Measurements from ENCODE around the gene MAGI1.

The MAGI1 gene

DNA sequence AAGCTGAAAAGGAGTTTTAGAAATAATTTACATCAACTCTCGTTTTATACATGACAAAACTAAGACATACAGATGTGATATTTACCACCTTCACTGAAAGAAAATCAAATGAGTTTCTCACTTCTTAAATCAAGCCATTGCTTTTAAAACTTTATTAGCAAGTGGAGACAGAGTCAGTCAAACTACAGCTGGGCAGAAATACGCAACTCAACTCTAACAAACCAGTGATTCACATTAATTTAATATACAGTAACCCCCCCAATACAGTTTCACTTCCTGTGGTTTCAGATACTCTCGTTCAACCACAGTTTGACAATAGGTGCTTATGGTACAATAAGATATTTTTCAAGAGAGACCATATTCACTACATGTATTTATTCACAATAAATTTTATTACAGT is 477.1 kb downstream of the MAGI1 start:
- CTCF ChIA-PET: interaction anchor here (1.2 to 1.6 kb wide), 5 partner anchors 8 to 112 kb away, joined by 3 to 5 read pairs (median 3); no protein-coding TSS in a partner anchor
- TF ChIP-seq, protein P1, sequence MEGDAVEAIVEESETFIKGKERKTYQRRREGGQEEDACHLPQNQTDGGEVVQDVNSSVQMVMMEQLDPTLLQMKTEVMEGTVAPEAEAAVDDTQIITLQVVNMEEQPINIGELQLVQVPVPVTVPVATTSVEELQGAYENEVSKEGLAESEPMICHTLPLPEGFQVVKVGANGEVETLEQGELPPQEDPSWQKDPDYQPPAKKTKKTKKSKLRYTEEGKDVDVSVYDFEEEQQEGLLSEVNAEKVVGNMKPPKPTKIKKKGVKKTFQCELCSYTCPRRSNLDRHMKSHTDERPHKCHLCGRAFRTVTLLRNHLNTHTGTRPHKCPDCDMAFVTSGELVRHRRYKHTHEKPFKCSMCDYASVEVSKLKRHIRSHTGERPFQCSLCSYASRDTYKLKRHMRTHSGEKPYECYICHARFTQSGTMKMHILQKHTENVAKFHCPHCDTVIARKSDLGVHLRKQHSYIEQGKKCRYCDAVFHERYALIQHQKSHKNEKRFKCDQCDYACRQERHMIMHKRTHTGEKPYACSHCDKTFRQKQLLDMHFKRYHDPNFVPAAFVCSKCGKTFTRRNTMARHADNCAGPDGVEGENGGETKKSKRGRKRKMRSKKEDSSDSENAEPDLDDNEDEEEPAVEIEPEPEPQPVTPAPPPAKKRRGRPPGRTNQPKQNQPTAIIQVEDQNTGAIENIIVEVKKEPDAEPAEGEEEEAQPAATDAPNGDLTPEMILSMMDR (IDR thresholded peaks at IDR 0.05; ENCODE audit: control extremely low read depth, extremely low read depth, low read depth, missing control alignments): no peak
- DNase-seq (ENCODE audit: extremely low spot score): no peak
- POLR2A ChIA-PET: no interaction called here

DNA sequence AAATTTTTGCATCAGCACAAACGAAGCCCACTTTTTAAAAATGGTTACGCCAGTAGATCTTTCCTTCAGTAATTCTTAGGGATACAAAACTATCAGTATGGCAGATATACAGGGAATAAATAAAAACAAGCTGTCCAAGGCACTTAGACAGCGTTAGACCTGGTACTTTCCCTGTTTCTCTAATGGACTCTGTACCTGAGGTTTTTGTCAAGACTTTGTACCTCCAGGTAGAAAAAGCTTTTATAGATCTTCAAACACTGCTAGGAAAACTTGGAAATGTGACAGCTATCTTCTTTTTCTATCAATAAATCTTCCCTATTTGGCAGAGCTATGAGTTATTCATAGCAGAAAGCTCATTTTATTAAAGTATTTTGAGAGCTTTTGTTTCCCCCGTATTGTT is 477.8 kb downstream of the MAGI1 start:
- DNase-seq (ENCODE audit: extremely low spot score): no peak
- ChIA-PET POLR2A (no interaction called here), CTCF (interaction anchor here (1.2 to 1.6 kb wide), 5 partner anchors 8 to 112 kb away, joined by 3 to 5 read pairs (median 3); no protein-coding TSS in a partner anchor)
- TF ChIP-seq, protein P1 (IDR thresholded peaks at IDR 0.05; ENCODE audit: control extremely low read depth, extremely low read depth, low read depth, missing control alignments): no peak

DNA sequence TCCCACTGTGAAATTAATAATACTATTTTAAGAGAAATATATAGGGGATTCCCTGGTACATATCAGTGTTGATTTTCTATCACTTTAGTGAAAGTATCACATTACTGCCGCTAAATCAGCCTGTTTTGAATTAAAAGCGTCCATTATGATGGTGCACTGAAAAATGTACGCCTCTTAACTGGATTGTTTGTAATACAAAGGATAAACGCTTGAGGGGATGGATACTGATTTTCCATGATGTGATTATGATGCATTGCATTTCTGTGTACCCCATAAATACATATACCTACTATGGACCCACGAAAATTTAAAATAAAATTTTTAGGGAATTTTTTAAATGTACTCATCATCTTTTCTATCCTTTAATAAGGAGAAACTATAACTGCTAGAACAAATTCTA is 478.6 kb downstream of the MAGI1 start:
- TF ChIP-seq, protein P1 (IDR thresholded peaks at IDR 0.05; ENCODE audit: control extremely low read depth, extremely low read depth, low read depth, missing control alignments): no peak
- ChIA-PET POLR2A (no interaction called here), CTCF (interaction anchor here (1.2 to 1.6 kb wide), 2 partner anchors 7 to 16 kb away, joined by 3 read pairs; no protein-coding TSS in a partner anchor)
- DNase-seq (ENCODE audit: extremely low spot score): no peak

DNA sequence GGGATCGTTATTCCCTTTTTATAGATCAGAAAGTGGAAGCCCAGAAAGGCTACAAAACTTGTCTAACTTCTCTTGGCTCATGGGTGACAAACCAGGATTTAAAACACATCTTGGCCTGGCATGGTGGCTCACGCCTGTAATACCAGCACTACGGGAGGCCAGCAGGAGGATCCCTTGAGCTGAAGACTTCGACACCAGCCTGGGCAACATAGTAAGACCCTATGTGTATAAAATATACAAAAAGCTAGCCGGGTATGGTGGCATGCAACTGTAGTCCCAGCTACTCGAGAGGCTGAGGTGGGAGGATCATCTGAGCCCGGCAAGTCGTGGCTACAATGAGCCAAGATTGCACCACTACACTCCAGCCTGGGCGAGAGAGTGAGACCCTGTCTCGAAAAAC is 479.1 kb downstream of the MAGI1 start:
- ChIA-PET POLR2A (no interaction called here), CTCF (no interaction called here)
- TF ChIP-seq, protein P1 (IDR thresholded peaks at IDR 0.05; ENCODE audit: control extremely low read depth, extremely low read depth, low read depth, missing control alignments): no peak

DNA sequence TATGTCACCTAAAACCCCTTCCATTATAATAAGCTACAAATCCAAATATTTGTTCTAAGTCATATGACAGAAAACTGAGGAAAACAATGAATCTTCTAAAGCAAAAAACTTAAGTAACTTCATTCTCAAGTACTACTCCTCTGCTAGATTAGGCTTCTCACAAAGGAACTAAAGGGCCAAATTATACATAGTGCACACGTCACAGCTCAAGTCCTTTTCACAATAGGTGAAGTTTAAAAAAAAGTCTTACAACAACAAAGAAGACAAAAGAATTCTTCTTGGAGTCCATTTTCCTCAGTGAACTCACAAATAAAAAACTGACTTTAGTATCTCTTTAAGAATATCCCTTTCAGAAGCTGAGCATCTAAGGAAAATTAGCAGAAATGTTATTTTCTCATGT is 479.9 kb downstream of the MAGI1 start:
- POLR2A ChIA-PET: no interaction called here
- no peak for DNase-seq (ENCODE audit: extremely low spot score)
- CTCF ChIA-PET: interaction anchor here (1.5 kb wide), 1 partner anchor 12 kb away, joined by 3 read pairs; no protein-coding TSS in a partner anchor

More for the DNA sequence above, 479.1 kb downstream of the MAGI1 start:
- DNase-seq (ENCODE audit: extremely low spot score): no peak

DNA sequence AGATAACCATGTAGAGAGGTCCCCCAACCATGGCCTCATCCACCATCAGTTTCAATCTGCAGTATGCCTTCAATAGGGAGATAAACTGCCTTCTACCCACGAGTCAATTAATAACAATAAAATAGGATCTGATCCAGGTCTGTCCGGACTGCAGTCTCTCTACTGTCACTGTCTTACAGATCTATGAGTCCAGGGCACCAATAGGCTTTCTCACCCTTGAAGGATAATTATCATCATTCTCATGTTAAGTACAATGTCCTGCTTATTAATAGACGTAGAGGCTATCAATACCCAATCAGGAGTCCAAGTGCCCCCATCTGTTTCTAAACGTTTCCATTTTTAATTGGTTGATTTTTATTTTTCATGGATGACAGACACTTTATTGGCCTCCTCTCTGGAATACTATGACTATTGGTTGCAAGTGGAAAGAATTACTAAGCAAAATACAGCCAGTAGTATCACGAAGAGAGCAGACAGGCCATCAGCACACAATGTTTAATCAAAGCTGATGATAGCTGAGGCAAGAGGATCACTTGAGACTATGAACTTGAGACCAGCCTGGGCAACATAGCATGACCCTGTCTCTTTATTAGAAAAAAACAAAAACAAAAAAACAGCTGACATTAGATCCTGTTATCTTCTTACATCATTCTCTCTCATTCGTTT is 480.7 kb downstream of the MAGI1 start:
- POLR2A ChIA-PET: no interaction called here
- CTCF ChIA-PET: interaction anchor here (1.5 kb wide), 1 partner anchor 11 kb away, joined by 3 read pairs; no protein-coding TSS in a partner anchor
- DNase-seq (ENCODE audit: extremely low spot score): no peak

More for the DNA sequence above, 479.9 kb downstream of the MAGI1 start:
- TF ChIP-seq, protein P1 (IDR thresholded peaks at IDR 0.05; ENCODE audit: control extremely low read depth, extremely low read depth, low read depth, missing control alignments): no peak

More for the DNA sequence above, 480.7 kb downstream of the MAGI1 start:
- TF ChIP-seq, protein P1 (IDR thresholded peaks at IDR 0.05; ENCODE audit: control extremely low read depth, extremely low read depth, low read depth, missing control alignments): no peak

Data from GM10248 (cell line).